Mucosa of rectum (tissue), 2 donors: Measurements from ENCODE around the gene SORL1.
A peak's percentile ranks its signal among the peaks of the same experiment; 100 is the strongest.

Experiments used
- H3K27ac ChIP-seq, 2 donors: one replicate each; pipeline ENCODE4 v1.7.0; 2013; ENCODE audit warnings: inconsistent platforms in 2 of 2, low read depth in 2 of 2, low read length in 2 of 2
- H3K27me3 ChIP-seq, 2 donors: one replicate each; pipeline ENCODE4 v1.7.0; 2013; ENCODE audit warnings: low read length in 2 of 2; ENCODE audit not compliant: control insufficient read depth in 2 of 2, insufficient read depth in 2 of 2
- H3K36me3 ChIP-seq, 2 donors: one replicate each; pipeline ENCODE4 v1.7.0; 2013; ENCODE audit warnings: low read length in 2 of 2; ENCODE audit not compliant: control insufficient read depth in 2 of 2, insufficient read depth in 2 of 2
- H3K4me1 ChIP-seq, 2 donors: one replicate each; pipeline ENCODE4 v1.7.0; 2013; ENCODE audit warnings: low read length in 2 of 2, mild to moderate bottlenecking in 1 of 2; ENCODE audit not compliant: control insufficient read depth in 2 of 2, insufficient read depth in 2 of 2
- H3K4me3 ChIP-seq, 2 donors: one replicate each; pipeline ENCODE4 v1.7.0; 2013; ENCODE audit warnings: low read length in 2 of 2
- H3K9ac ChIP-seq, 2 donors: one replicate each; pipeline ENCODE4 v1.7.0; 2013; ENCODE audit warnings: low read length in 2 of 2, low read depth in 1 of 2, mild to moderate bottlenecking in 1 of 2
- H3K9me3 ChIP-seq, 2 donors: one replicate each; pipeline ENCODE4 v1.7.0; 2013; ENCODE audit warnings: low read length in 2 of 2; ENCODE audit not compliant: control insufficient read depth in 2 of 2
- donor health status: healthy.
- donor health status: Normal muscosa, but diverticular disease.

The SORL1 gene

DNA sequence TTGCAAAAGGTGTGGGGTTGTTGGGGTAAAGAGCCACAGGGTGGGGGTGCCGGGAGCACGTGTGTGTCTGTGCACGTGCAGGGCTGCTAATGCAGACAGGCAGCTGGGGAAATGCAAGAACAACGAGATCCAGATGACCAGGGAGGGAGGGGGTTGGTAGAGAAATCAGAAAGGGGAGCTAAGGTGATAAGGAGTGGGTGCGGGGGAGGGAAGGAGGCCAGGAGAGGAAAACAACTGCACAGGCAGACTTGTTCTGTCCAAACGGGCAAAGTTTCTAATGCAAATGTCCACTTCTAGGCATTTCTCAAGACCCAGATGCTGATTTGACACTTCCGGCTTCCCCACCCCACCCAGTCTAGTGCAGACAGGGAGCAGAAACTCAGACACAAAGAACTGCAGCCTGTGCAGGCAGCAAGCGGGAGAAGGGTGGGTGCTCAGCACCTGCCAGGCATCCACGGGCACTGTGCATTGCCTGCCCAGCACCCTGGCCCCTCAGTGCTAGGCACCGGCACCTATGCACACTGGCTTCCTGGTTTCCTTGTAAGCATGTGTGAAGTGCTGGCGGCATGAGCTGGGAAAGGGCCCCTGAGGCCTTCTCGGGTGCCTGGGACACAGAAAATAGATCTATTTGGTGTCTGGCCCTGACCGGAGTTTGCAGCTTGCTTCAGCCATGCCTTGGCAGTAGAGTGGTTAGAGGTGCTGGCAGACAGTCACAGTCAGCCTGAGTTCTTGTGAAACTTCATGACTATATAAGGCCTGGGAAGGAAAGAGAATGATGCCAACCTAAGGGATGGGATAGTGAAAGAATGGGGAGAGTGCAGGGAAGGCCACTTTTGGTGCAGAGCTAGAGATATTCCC is 220.7 kb downstream of the SORL1 start:
- H3K27ac ChIP-seq = peak overlapping the region in 1 of 2 donors; percentile 21
- no peak overlapping the region for H3K4me3 ChIP-seq
- H3K9me3 ChIP-seq = no peaks in the 10 kb centered on the region
- H3K27me3 ChIP-seq = peaks cover 0 to 9% of the 10 kb centered on the region in 2 donors
- H3K36me3 ChIP-seq = no peaks in the 10 kb centered on the region
- no peak overlapping the region for H3K9ac ChIP-seq
- no peaks in the 10 kb centered on the region for H3K4me1 ChIP-seq

DNA sequence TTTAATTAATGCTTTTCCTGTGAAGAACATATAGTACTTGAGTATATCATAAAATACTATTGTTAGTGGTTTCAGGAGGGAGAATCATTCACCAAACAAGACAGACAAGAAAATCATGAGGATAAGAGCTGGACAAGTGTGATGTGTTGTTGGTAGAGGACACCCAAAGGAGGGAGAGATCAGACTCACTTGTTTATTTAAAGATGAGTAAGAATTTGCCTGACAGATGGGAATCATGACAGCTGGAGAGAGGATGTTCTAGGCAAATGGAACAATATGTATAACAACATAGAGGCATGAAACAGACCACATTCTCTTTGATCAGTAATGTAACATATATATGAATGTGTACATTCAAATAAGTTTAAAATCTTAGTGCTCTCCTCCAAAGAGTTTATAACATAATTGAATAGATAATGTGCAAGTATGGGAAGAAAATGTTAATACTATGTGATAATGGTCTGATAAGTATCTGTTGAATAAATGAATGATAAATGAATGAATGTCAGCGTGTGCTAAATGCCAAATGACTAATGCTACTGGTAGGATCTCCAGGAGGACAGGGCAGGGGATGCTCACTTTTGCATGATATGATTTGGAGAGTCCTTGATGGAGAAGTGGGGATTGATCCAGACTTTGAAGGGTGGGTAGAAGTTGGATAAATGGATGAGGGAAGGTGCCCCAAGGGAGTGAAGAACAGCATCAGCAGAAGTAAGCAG is 229.6 kb downstream of the SORL1 start:
- H3K9ac ChIP-seq = no peak overlapping the region
- H3K36me3 ChIP-seq = no peaks in the 10 kb centered on the region
- H3K4me1 ChIP-seq = no peaks in the 10 kb centered on the region
- no peak overlapping the region for H3K27ac ChIP-seq
- H3K9me3 ChIP-seq = no peaks in the 10 kb centered on the region
- H3K4me3 ChIP-seq = no peak overlapping the region
- no peaks in the 10 kb centered on the region for H3K27me3 ChIP-seq
